Kidney glomerular epithelial cell (primary cell): ENCODE measurements around the gene IGF2BP3.

Source experiments
- DNase-seq: peaks from one replicate; lab custom pipeline; 2025; lab: John Stamatoyannopoulos, UW

IGF2BP3 gene

GRCh38 chr7:23377134-23377533, 93.2 kb downstream of the IGF2BP3 start:
- peak; percentile 11 for DNase-seq

GRCh38 chr7:23373151-23374004, 96.9 kb downstream of the IGF2BP3 start:
- DNase-seq: no peak

GRCh38 chr7:23372611-23373010, 97.7 kb downstream of the IGF2BP3 start:
- DNase-seq: no peak

- no peak for DNase-seq
These were observed 98.6 kb downstream of the IGF2BP3 start for GRCh38 chr7:23371654-23372053.

GRCh38 chr7:23369695-23370404, 100.4 kb downstream of the IGF2BP3 start:
- no peak for DNase-seq

- DNase-seq: no peak
These were observed 101.2 kb downstream of the IGF2BP3 start for GRCh38 chr7:23369100-23369499.

GRCh38 chr7:23358152-23358674, 112.1 kb downstream of the IGF2BP3 start:
- no peak for DNase-seq

GRCh38 chr7:23357190-23358093, 112.8 kb downstream of the IGF2BP3 start:
- DNase-seq: peak; percentile 90

- DNase-seq: no peak
These were observed 113.6 kb downstream of the IGF2BP3 start for GRCh38 chr7:23356726-23357125.

GRCh38 chr7:23356168-23356567, 114.1 kb downstream of the IGF2BP3 start:
- no peak for DNase-seq

- peak; percentile 46 for DNase-seq
These were observed 117.1 kb downstream of the IGF2BP3 start for GRCh38 chr7:23353172-23353571.

GRCh38 chr7:23350466-23350865, 119.8 kb downstream of the IGF2BP3 start:
- no peak for DNase-seq

- DNase-seq: peak; percentile 17
These were observed 120.7 kb downstream of the IGF2BP3 start for GRCh38 chr7:23349484-23350157.

GRCh38 chr7:23347682-23348180, 122.6 kb downstream of the IGF2BP3 start:
- DNase-seq: peak; percentile 15

GRCh38 chr7:23347033-23347681, 123.1 kb downstream of the IGF2BP3 start:
- no peak for DNase-seq

- no peak for DNase-seq
These were observed 124.0 kb downstream of the IGF2BP3 start for GRCh38 chr7:23346316-23346715.

- no peak for DNase-seq
These were observed 124.7 kb downstream of the IGF2BP3 start for GRCh38 chr7:23345601-23346000.

- no peak for DNase-seq
These were observed 126.3 kb downstream of the IGF2BP3 start for GRCh38 chr7:23343806-23344475.

- DNase-seq: no peak
These were observed 127.2 kb downstream of the IGF2BP3 start for GRCh38 chr7:23343102-23343501.
